A549 (cell line): Measurements from ENCODE around the gene NT5C3A. TPM values are rescaled to one million over a fixed set of nuclear protein-coding genes. Genes with fewer than 3 reads are reported as not detected.
"Not testable (repeated sequence)": the region's sequence is repeated elsewhere in the genome, so short reads cannot be mapped to it uniquely, and the experiment has no call there.

Experiments
- ATAC-seq, 2 experiments: fragments of 200-7000 bp in 1 of 2; fragments of >200 bp in 1 of 2; cut with Nextera tagmentation in 1 of 2; cut with Tn5 transposase in 1 of 2; 3 replicates each; pipeline versions ENCODE4 v1.8.0 to v1.9.1; 2018 to 2020; ENCODE audit warnings: mild to moderate bottlenecking in 1 of 2, moderate library complexity in 1 of 2
- CTCF ChIA-PET: fragments of 300-600 bp; sonication (Branson Sonifier 250); formaldehyde crosslinking; extraction: SDS; loops from one replicate; lab custom pipeline; 2021; ENCODE audit warnings: antibody characterized with exemption, inconsistent platforms; lab: Yijun Ruan, JAX
- POLR2A ChIA-PET: fragments of 350-600 bp; formaldehyde crosslinking; extraction: SDS; loops from one replicate; lab custom pipeline; 2021; ENCODE audit warnings: antibody characterized with exemption, inconsistent platforms; lab: Yijun Ruan, JAX
- DNase-seq, 2 experiments: peaks; one replicate each; pipeline versions ENCODE4 v3.0.0 to v3.0.0-alpha.2; 2011 to 2016; ENCODE audit warnings: low read depth in 1 of 2, low spot score in 1 of 2
- FAIRE-seq: peaks from 2 replicates; lab custom pipeline; 2011; peaks lifted over from hg19 to GRCh38; lab: Jason Lieb, UNC
- H3K27ac ChIP-seq, 2 experiments: fragments of >200 bp; sonication (Bioruptor Twin); formaldehyde crosslinking; 3 replicates each; pipeline ENCODE4 v1.5.1; 2016 to 2017
- H3K4me1 ChIP-seq: fragments of >200 bp; sonication (Bioruptor Twin); formaldehyde crosslinking; 3 replicates; pipeline ENCODE4 v1.6.1; 2016
- H3K4me2 ChIP-seq: fragments of >200 bp; sonication (Bioruptor Twin); formaldehyde crosslinking; 3 replicates; pipeline ENCODE4 v1.6.1; 2016
- H3K4me3 ChIP-seq: fragments of >200 bp; sonication (Bioruptor Twin); formaldehyde crosslinking; 3 replicates; pipeline ENCODE4 v1.5.1; 2016
- H3K9me3 ChIP-seq: fragments of >200 bp; sonication (Bioruptor Twin); formaldehyde crosslinking; 3 replicates; pipeline ENCODE4 v1.6.1; 2016
- CEBPB ChIP-seq, 2 experiments: fragments of >200 bp in 1 of 2; sonication (Bioruptor Twin) in 1 of 2; formaldehyde crosslinking in 1 of 2; IDR thresholded peaks; 2 replicates each; pipeline ENCODE4 v1.6.1; 2012 to 2016
- MAFK ChIP-seq: fragments of 450-650 bp; IDR thresholded peaks from 2 replicates; pipeline ENCODE4 v1.6.1; 2014; ENCODE audit not compliant: partially characterized antibody
- WGBS: methylation state at CpG from one replicate; pipeline ENCODE4 v1.1.6; 2017; ENCODE audit errors: missing lambda C conversion rate; 5-methylcytosine and 5-hydroxymethylcytosine counted together
- polyA plus RNA-seq, 4 experiments: library from polyadenylated mRNA; depleted of rRNA in 3 of 4; stranded (reverse); fragments of >200 nt; fragmentation: RNase III in 1 of 4; extraction: RNeasy Plus Mini Kit Qiagen cat#74134 plus additional on column Dnase treatment in 1 of 4; gene quantifications; 2 replicates in 3 of 4; 3 replicates in 1 of 4; pipeline ENCODE4 v1.2.3, GENCODE V29; 2011 to 2017

Gene NT5C3A
- polyA plus RNA-seq, 2 of the 4 experiments (the other 2 are of a cell fraction), result 38.2 to 59.6 TPM

DNA sequence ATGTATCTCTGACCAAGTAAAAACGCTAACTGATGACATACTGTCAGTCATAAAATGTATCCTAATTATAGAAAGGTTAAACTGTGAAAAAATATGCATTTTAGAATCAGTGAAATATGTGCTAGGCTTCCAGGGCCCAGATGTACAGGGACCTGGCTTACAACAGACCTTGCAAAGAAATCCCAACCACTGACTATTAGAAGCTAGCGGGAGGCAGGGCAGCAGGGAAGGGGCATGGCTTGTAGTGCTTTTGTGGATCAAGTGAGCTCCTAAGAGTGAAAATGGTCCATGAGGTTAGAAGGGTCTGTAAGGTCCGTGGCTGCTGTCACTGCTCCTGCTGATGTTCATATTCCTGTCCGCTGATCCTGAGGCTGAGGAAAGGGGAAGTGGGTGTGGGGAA is 64.6 kb downstream of the NT5C3A start:
- H3K4me1 ChIP-seq, H3K4me2 ChIP-seq, H3K4me3 ChIP-seq, POLR2A ChIA-PET, H3K27ac ChIP-seq, CTCF ChIA-PET, H3K9me3 ChIP-seq, FAIRE-seq, DNase-seq: not testable (repeated sequence)
- 90% methylated on average over 4 of the region's 4 CpGs for WGBS
- peak in 1 of 2 experiments; percentile 13; a peak in 2 of 6 replicates for ATAC-seq

DNA sequence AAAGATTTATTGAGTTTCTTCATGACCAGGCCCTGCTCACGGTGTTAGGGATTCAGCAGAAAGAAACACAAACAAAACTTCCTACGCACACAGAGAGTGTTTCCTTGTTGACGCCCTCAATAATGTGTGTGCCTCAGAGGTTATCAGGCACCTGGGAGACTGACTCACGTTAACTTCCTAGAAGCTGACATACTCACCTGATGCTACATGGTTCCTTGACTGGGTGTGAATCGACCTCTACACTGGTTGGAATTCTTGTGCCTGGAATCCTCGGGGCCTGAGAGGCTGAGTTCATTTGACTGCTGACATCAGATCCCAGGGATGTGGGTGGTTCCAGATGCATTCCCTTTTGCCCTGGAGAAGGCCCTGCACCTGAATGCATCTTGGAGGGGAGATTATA is 69.8 kb downstream of the NT5C3A start:
- not testable (repeated sequence) for H3K4me2 ChIP-seq, FAIRE-seq, ATAC-seq

DNA sequence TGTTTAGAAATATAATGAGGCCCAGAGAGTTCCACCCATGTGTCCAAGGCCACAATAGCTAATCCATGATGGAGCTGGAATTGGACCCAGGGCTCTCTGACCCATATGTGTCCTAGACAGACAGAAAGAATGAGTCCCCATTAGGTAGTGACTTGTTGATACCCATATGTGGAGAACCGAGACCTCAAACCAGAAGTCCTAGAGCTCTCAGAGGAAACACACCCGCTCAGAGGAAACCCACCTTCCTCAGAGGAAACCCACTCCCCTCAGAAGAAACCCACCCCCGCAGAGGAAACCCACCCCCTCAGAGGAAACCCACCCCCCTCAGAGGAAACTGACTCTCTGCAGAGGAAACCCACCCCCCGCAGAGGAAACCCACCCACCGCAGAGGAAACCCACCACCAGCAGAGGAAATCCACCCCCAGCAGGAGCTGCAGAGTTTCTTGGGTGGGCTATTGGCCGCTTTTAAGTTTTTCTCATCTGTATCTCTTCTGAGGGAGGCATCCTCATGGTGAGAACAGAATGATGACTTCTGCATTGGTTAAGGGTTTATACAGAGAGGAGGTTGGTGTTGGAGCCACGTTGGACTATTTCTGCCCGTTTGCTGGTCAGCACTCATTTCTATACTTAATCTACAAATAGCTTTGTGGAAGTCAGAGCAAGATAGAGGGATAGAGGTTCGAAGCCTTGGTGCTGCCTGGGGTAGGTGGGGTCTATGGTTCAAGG is 70.4 kb downstream of the NT5C3A start:
- FAIRE-seq, DNase-seq, H3K4me1 ChIP-seq, CTCF ChIA-PET, H3K27ac ChIP-seq, POLR2A ChIA-PET, ATAC-seq, H3K4me2 ChIP-seq, H3K4me3 ChIP-seq, H3K9me3 ChIP-seq: not testable (repeated sequence)
- 88% methylated on average over 6 of the region's 9 CpGs for WGBS

More for the DNA sequence above, 69.8 kb downstream of the NT5C3A start:
- H3K27ac ChIP-seq, DNase-seq, POLR2A ChIA-PET, H3K4me3 ChIP-seq, H3K4me1 ChIP-seq, CTCF ChIA-PET, H3K9me3 ChIP-seq: not testable (repeated sequence)
- 82% methylated on average over 6 of the region's 6 CpGs for WGBS

DNA sequence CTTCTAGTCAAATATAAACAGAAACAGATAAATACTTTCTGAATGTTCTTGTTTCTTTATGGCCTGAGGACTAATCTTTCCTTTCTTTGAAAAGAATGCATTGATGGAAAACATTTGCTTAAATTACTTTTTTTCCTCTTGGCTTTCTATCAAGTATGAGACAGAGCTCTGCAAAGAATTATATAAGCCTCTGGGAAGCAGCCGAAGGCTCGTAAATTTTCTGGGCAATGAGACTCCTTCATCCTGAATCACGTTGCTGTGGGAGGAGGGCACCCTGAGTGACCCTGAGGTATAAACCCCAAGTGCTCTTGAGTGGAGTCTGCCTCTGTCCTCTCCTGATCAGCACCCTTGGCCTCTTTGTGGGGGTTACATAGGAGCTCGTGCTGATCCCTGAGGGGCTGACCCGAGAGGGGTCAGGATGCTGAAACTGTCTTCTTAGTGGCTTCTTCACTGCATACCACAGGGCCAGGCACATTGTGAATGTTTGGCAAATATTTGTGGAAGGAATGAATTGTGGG is 71.4 kb downstream of the NT5C3A start:
- POLR2A ChIA-PET, H3K9me3 ChIP-seq, ATAC-seq, H3K4me1 ChIP-seq, CTCF ChIA-PET, DNase-seq, H3K27ac ChIP-seq, H3K4me2 ChIP-seq, FAIRE-seq, H3K4me3 ChIP-seq: not testable (repeated sequence)
- WGBS, result 71% methylated on average over 4 of the region's 5 CpGs

DNA sequence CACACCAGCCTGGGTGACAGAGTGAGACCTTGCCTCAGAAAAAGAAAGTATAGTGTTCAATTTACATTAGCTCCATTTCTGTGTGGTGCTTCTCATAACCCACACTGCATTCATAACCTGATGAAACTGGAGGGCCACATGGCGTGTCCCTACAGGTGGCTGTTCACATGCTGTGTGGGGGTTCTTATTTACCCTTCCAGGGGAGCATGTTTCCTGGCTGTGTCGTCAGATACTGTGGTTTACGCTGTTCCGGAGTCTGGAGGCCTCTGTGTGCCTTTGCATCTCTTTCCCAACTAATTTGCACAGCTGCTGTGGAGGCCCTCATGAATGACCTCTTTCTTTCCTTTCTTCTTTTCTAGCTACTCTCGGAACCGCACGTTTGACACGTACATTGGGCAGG is 74.4 kb downstream of the NT5C3A start:
- H3K4me3 ChIP-seq, H3K4me1 ChIP-seq, DNase-seq, H3K4me2 ChIP-seq, H3K27ac ChIP-seq, POLR2A ChIA-PET, FAIRE-seq, H3K9me3 ChIP-seq, CTCF ChIA-PET, ATAC-seq: not testable (repeated sequence)
- WGBS, result 98% methylated on average over 6 of the region's 8 CpGs

DNA sequence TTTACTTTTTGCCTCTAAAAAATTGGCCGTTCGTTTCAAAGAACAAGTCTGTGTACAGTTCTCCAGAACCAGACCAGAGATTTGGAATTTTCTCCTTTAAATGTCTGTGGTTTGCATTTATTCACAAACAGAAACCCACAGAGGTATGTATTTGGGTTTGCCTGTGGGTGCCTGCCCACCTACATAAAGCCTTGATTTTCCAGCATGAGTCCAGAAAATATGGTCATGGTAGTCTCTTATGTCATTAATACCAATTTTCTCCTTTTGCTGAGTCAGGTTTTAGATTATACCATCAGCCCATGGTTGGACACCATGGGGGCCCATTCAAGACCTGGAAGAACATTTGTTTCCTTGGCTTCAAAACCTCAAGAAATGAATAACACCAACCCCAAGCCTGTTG is 82.7 kb downstream of the NT5C3A start:
- H3K9me3 ChIP-seq, DNase-seq, H3K4me2 ChIP-seq: not testable (repeated sequence)
- peak; percentile 42 for TF ChIP-seq MAFK
- TF ChIP-seq, all 56 proteins: peak for 1; not testable (repeated sequence) for 55
- H3K27ac ChIP-seq, H3K4me1 ChIP-seq, H3K4me3 ChIP-seq, POLR2A ChIA-PET, ATAC-seq, FAIRE-seq, CTCF ChIA-PET: not testable (repeated sequence)
- WGBS, result no CpG with 5 or more reads among the region's 2 CpGs

DNA sequence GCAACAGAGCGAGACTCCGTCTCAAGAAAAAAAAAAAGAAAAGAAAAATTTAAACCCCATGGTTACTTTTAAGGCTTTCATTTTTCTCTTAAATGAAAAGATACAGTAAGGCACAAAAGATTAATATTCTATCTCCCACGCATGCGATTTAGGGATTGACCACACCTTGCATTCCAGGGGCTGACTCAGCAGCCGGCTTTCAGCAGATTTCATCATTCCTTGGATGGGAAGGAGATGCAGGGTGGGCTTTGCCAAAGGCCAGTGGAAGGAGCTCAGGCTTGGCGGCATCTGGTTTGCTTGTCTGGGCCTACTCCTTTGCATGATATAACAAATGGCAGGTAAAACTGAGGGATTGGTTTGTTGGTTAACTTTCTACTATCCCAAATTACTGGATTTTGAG is 83.3 kb downstream of the NT5C3A start:
- 0 out of 3 replicates have a peak overlapping the region, but pooled peaks have one; percentile 2 for H3K4me2 ChIP-seq

DNA sequence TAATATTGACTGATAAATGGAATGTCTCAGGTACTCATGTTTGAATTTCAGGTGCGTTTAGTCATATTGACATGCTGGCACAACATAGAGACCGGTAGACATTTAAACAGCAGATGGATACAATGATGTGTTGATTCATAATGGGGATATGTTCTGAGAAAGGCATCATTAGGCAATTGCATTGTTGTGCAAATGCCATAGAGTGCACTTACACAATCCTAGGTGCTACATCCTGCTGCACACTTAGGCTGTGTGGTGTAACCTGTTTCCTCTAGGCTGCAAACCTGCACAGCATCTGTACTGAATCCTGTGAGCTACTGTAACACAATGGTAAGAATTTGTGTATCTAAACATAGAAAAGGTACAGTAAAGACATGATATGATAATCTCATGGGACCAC is 85.4 kb downstream of the NT5C3A start:
- ATAC-seq, CTCF ChIA-PET, H3K4me1 ChIP-seq, H3K4me3 ChIP-seq, POLR2A ChIA-PET, H3K4me2 ChIP-seq, H3K9me3 ChIP-seq, H3K27ac ChIP-seq, FAIRE-seq, DNase-seq: not testable (repeated sequence)
- 89% methylated on average over 2 of the region's 2 CpGs for WGBS

More for the DNA sequence above, 83.3 kb downstream of the NT5C3A start:
- peak overlapping the region; percentile 34 to 63; a peak in 3 of 6 replicates for H3K27ac ChIP-seq
- H3K4me1 ChIP-seq, FAIRE-seq, POLR2A ChIA-PET, H3K9me3 ChIP-seq, ATAC-seq, H3K4me3 ChIP-seq: not testable (repeated sequence)
- DNase-seq, result peak in 1 of 2 experiments; percentile 51
- CTCF ChIA-PET, result interaction anchor here (1.2 kb wide), 1 partner anchor 129 kb away, joined by 4 read pairs; no protein-coding TSS in a partner anchor
- WGBS, result 77% methylated on average over 6 of the region's 6 CpGs
- 0 out of 4 replicates have a peak, but pooled peaks of 1 of the 2 experiments have one; percentile 21 for TF ChIP-seq CEBPB (IDR thresholded peaks at IDR 0.05)

DNA sequence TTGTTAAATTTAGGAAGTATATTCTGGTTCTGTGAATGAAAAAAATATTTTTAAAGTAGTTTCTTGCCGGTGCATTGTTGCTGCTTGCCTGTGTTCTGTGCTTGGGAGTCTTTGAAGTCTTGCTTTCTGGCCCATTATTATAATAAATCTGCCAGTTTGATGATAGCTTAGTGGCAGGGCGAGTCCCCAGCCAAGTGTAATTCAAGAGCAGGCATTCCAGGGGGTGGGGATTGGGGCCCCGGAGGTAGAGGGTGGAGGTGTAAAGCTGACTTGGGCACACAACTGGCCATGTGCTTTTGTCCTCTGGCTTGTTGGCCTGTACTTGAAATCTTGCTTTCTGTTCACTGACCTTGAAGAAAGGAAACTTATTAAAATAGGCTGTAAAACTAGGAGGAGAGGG is 90.6 kb downstream of the NT5C3A start:
- WGBS, result 65% methylated on average over 3 of the region's 3 CpGs
- H3K4me3 ChIP-seq, CTCF ChIA-PET, H3K27ac ChIP-seq, ATAC-seq, FAIRE-seq, POLR2A ChIA-PET, H3K9me3 ChIP-seq, H3K4me1 ChIP-seq, DNase-seq, H3K4me2 ChIP-seq: not testable (repeated sequence)

DNA sequence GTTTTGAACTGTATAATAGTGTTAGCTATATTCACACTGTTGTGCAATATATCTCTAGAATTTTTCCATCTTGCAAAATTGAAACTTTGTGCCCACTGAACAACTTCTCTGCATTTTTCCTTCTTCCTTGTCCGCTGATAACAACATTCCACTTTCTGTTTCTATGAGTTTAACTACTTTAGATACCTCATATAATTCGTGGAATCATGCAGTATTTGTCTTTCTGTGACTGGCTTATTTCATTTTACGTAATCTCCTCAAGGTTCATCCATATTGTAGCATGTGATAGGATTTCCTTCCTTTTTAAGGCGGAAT is 95.4 kb downstream of the NT5C3A start:
- POLR2A ChIA-PET, H3K4me2 ChIP-seq, H3K9me3 ChIP-seq, H3K27ac ChIP-seq, ATAC-seq, H3K4me1 ChIP-seq, DNase-seq, FAIRE-seq, H3K4me3 ChIP-seq: not testable (repeated sequence)
- CTCF ChIA-PET, result interaction anchor here (0.8 kb wide), 1 partner anchor 140 kb away, joined by 3 read pairs; no protein-coding TSS in a partner anchor
- whole genome bisulfite sequencing, result 84% methylated on average over 4 of the region's 4 CpGs
